K562 (cell line): ENCODE data around the gene HIP1R. TPM values are rescaled to one million over a fixed set of nuclear protein-coding genes. Genes with fewer than 3 reads are reported as not detected.

Source experiments
- ATAC-seq: fragments of 200-7000 bp; cut with Tn5 transposase; 3 replicates; pipeline ENCODE4 v1.9.1; 2020; ENCODE audit warnings: moderate library complexity
- BruUV-seq: library from RNA; stranded (reverse); fragments of 400-500 nt; replicated peaks from 2 replicates; lab custom pipeline; 2021; lab: Mats Ljungman, UMichigan
- CTCF ChIA-PET: fragments of 300-600 bp; formaldehyde crosslinking; extraction: SDS; loops from one replicate; lab custom pipeline; 2021; ENCODE audit warnings: low intra/inter-chr PET ratio; lab: Yijun Ruan, JAX
- POLR2A ChIA-PET: fragments of 300-600, 350-650 bp; sonication (Branson Sonifier 250); formaldehyde crosslinking; extraction: SDS; loops from one replicate; lab custom pipeline; 2021; ENCODE audit warnings: antibody characterized with exemption, inconsistent platforms; lab: Yijun Ruan, JAX
- DNase-seq, 4 experiments: peaks; one replicate each; pipeline versions ENCODE4 v3.0.0 to v3.0.0-alpha.2; 2011 to 2018; ENCODE audit warnings: low spot score in 3 of 4, mixed read lengths in 3 of 4; ENCODE audit errors: extremely low read depth in 1 of 4
- FAIRE-seq: peaks from 2 replicates; lab custom pipeline; 2011; peaks lifted over from hg19 to GRCh38; lab: Jason Lieb, UNC
- H2AFZ ChIP-seq: 2 replicates; pipeline ENCODE4 v1.6.0; 2011; ENCODE audit warnings: low read depth, low read length, control low read depth, inconsistent platforms
- H3K27ac ChIP-seq: fragments of 200-600 bp; 3 replicates; pipeline ENCODE4 v1.8.0; 2011; ENCODE audit warnings: low read depth, mild to moderate bottlenecking, control low read depth, inconsistent platforms, low read length, moderate library complexity, mixed read lengths; ENCODE audit errors: extremely low read depth
- H3K27me3 ChIP-seq, 2 experiments: fragments of 300-600 bp in 1 of 2; 2 replicates in 1 of 2; 3 replicates in 1 of 2; pipeline versions ENCODE4 v1.6.0 to v1.8.0; 2011; ENCODE audit warnings: inconsistent platforms in 2 of 2, low read length in 2 of 2, mild to moderate bottlenecking in 1 of 2, mixed read lengths in 1 of 2, moderate library complexity in 1 of 2; ENCODE audit not compliant: control insufficient read depth in 2 of 2, insufficient read depth in 2 of 2
- H3K36me3 ChIP-seq: fragments of 300-600 bp; 3 replicates; pipeline ENCODE4 v1.8.0; 2011; ENCODE audit warnings: mild to moderate bottlenecking, low read length, inconsistent platforms; ENCODE audit not compliant: control insufficient read depth, insufficient read depth
- H3K4me1 ChIP-seq, 2 experiments: fragments of 200-600 bp in 1 of 2; replicated peaks in 1 of 2; 2 replicates in 1 of 2; 3 replicates in 1 of 2; pipeline versions ENCODE4 v1.5.1 to v1.8.0; 2011; ENCODE audit warnings: inconsistent platforms in 2 of 2, low read length in 2 of 2, mild to moderate bottlenecking in 1 of 2, mixed read lengths in 1 of 2, moderate library complexity in 1 of 2; ENCODE audit not compliant: control insufficient read depth in 2 of 2, insufficient read depth in 2 of 2
- H3K4me2 ChIP-seq: 2 replicates; pipeline ENCODE4 v1.6.1; 2011; ENCODE audit warnings: low read length, control low read depth, inconsistent platforms, mixed read lengths; ENCODE audit not compliant: insufficient read depth
- H3K4me3 ChIP-seq: fragments of 200-600 bp; sonication (generic), shearing (Covaris generic); 2 replicates; pipeline ENCODE4 v1.5.1; 2016; ENCODE audit warnings: control low read depth, inconsistent platforms
- H3K79me2 ChIP-seq: fragments of 200-600 bp; 3 replicates; pipeline ENCODE4 v1.8.0; 2011; ENCODE audit warnings: low read length, inconsistent platforms; ENCODE audit not compliant: control insufficient read depth, insufficient read depth
- H3K9ac ChIP-seq, 2 experiments: 2 replicates each; pipeline versions ENCODE4 v1.6.0 to v1.6.1; 2011; ENCODE audit warnings: low read depth in 2 of 2, low read length in 2 of 2, control low read depth in 1 of 2, inconsistent platforms in 1 of 2, mild to moderate bottlenecking in 1 of 2, mixed read lengths in 1 of 2; ENCODE audit not compliant: insufficient read depth in 1 of 2
- H3K9me1 ChIP-seq: one replicate; pipeline ENCODE4 v1.6.0; 2011; ENCODE audit warnings: inconsistent platforms, mild to moderate bottlenecking, low read length, moderate library complexity; ENCODE audit not compliant: control insufficient read depth, insufficient read depth
- H3K9me3 ChIP-seq: replicated peaks from 2 replicates; pipeline ENCODE4 v1.5.1; 2011; ENCODE audit warnings: low read depth, low read length, inconsistent platforms; ENCODE audit not compliant: control insufficient read depth, insufficient read depth
- H4K20me1 ChIP-seq: replicated peaks from 2 replicates; pipeline ENCODE4 v1.6.1; 2011; ENCODE audit warnings: low read length, inconsistent platforms, mixed read lengths; ENCODE audit not compliant: control insufficient read depth, insufficient read depth
- ADNP ChIP-seq: fragments of 200-800 bp; sonication (Bioruptor generic); IDR thresholded peaks from 2 replicates; pipeline ENCODE4 v1.6.1; 2016; ENCODE audit warnings: missing genetic modification characterization, missing compliant biosample characterization
- CEBPG ChIP-seq, 3 experiments: fragments of 200-800 bp in 1 of 3; sonication (Bioruptor generic) in 1 of 3; sonication (generic) in 1 of 3; formaldehyde crosslinking in 1 of 3; IDR thresholded peaks in 2 of 3; conservative IDR thresholded peaks in 1 of 3; 2 replicates each; pipeline versions ENCODE4 v1.6.1 to v1.8.0; 2016 to 2022; ENCODE audit warnings: missing compliant biosample characterization in 2 of 3, missing genetic modification characterization in 2 of 3, mild to moderate bottlenecking in 1 of 3, missing genetic modification reagents in 1 of 3
- IRF2 ChIP-seq: sonication (generic); formaldehyde crosslinking; IDR thresholded peaks from 2 replicates; pipeline ENCODE4 v1.8.1; 2022; ENCODE audit warnings: mild to moderate bottlenecking, missing genetic modification reagents
- NR2C1 ChIP-seq, 2 experiments: fragments of 450-650 bp; IDR thresholded peaks; 2 replicates each; pipeline ENCODE4 v1.6.1; 2017; ENCODE audit warnings: mild to moderate bottlenecking in 2 of 2, antibody characterized with exemption in 1 of 2, inconsistent platforms in 1 of 2, missing compliant biosample characterization in 1 of 2, missing genetic modification characterization in 1 of 2
- PPARD ChIP-seq: fragments of 250-450 bp; sonication (Bioruptor Pico); IDR thresholded peaks from 2 replicates; pipeline ENCODE4 v1.8.0; 2022; ENCODE audit warnings: inconsistent platforms, mild to moderate bottlenecking, moderate library complexity
- RBM15 ChIP-seq: fragments of 200-400 bp; formaldehyde crosslinking; IDR thresholded peaks from 2 replicates; pipeline ENCODE4 v1.6.1; 2018; ENCODE audit warnings: mild to moderate bottlenecking, low read length, moderate library complexity; ENCODE audit not compliant: insufficient read depth
- SLC30A9 ChIP-seq: fragments of 250-450 bp; sonication (Bioruptor Pico); IDR thresholded peaks from 2 replicates; pipeline ENCODE4 v1.8.0; 2022; ENCODE audit warnings: mild to moderate bottlenecking, moderate library complexity
- SMAD2 ChIP-seq: fragments of 150-350 bp; IDR thresholded peaks from 2 replicates; pipeline ENCODE4 v1.6.1; 2014; ENCODE audit warnings: low read depth, mild to moderate bottlenecking, low read length
- TSC22D4 ChIP-seq: fragments of 450-650 bp; IDR thresholded peaks from 2 replicates; pipeline ENCODE4 v1.6.1; 2016; ENCODE audit warnings: missing genetic modification characterization, missing biosample characterization, control low read depth
- ZNF347 ChIP-seq: fragments of 450-650 bp; formaldehyde crosslinking; IDR thresholded peaks from 2 replicates; pipeline ENCODE4 v1.4.0; 2020; ENCODE audit warnings: low read depth, mild to moderate bottlenecking, moderate library complexity
- ZNF668 ChIP-seq: fragments of 250-450 bp; sonication (Bioruptor Pico); IDR thresholded peaks from 2 replicates; pipeline ENCODE4 v1.8.0; 2022; ENCODE audit warnings: mild to moderate bottlenecking, inconsistent platforms
- WGBS: fragments of 100-300 bp; shearing (Covaris generic); methylation state at CpG from one replicate; pipeline ENCODE4 v1.1.6; 2016; ENCODE audit warnings: low coverage, mixed read lengths; ENCODE audit not compliant: insufficient coverage; ENCODE audit errors: missing lambda C conversion rate; 5-methylcytosine and 5-hydroxymethylcytosine counted together
- in situ Hi-C: fragments of 300-500 bp; cut with MboI; formaldehyde crosslinking; loops from 4 replicates; pipeline ENCODE4 v1.15.0; 2018; ENCODE audit warnings: inconsistent platforms, mixed read lengths
- intact Hi-C: fragments of 100-400 bp; cut with micrococcal nuclease; formaldehyde crosslinking; loops from 2 replicates; pipeline ENCODE4 v1.14.2; 2022
- polyA plus RNA-seq, 8 experiments: library from polyadenylated mRNA; depleted of rRNA in 4 of 8; stranded (reverse) in 5 of 8; unstranded in 3 of 8; fragments of >200 nt; fragmentation: Nextera tagmentation in 2 of 8; fragmentation: Illumina TruSeq in 1 of 8; extraction: Ambion mirVana in 2 of 8; extraction: Trizol in 1 of 8; gene quantifications; 2 replicates each; pipeline versions ENCODE4 v1.2.1 to v1.2.3, GENCODE V29; 2011 to 2014; ENCODE audit warnings: inconsistent platforms in 1 of 8, missing spikeins in 1 of 8
- total RNA-seq, 7 experiments: library from RNA; depleted of rRNA in 6 of 7; stranded (reverse); fragments of >200 nt in 6 of 7; fragmentation: Illumina TruSeq in 2 of 7; extraction: Trizol in 2 of 7; gene quantifications; 2 replicates each; pipeline versions ENCODE4 v1.2.1 to v1.2.3, GENCODE V29; 2011 to 2021; ENCODE audit warnings: low replicate concordance in 1 of 7
- TF ChIP-seq, protein P1 (sequence below): IDR thresholded peaks from 2 replicates; pipeline ENCODE4 v1.6.1; 2012; ENCODE audit warnings: low read depth, low read length, improper control_type of control experiment, borderline replicate concordance
- TF ChIP-seq, protein P2 (sequence below): fragments of 450-650 bp; IDR thresholded peaks from 2 replicates; pipeline ENCODE4 v1.6.1; 2016; ENCODE audit warnings: missing biosample characterization, missing genetic modification characterization
- TF ChIP-seq, protein P3 (sequence below), 2 experiments: fragments of 450-650 bp in 1 of 2; sonication (generic) in 1 of 2; formaldehyde crosslinking in 1 of 2; IDR thresholded peaks in 1 of 2; conservative IDR thresholded peaks in 1 of 2; 2 replicates each; pipeline versions ENCODE4 v1.6.1 to v1.8.1; 2016 to 2023; ENCODE audit warnings: mild to moderate bottlenecking in 2 of 2, moderate library complexity in 2 of 2, inconsistent platforms in 1 of 2, missing genetic modification reagents in 1 of 2

Gene HIP1R
- total and polyA plus RNA-seq, 9 of the 15 experiments (the other 6 are each of a cell fraction or from before 2014, with no cell fraction given): 0.15 to 31.0 (median 14.2) TPM

DNA sequence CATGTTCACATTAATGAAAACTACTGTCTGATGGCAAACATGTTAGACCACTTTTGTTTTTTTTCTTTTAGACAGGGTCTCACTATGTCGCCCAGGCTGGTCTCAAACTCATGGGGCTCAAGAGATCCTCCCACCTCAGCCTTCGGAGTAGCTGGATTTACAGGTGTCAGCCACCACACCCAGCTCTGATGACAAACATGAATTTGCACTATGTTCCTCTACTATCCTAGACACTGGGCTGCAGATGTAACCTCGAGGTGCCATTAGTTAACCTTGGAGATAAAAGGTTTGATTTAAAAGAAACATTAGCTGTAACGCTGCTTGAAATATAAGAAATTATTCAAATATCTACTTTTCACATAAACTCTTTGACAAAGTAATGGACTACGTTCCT, 52.6 kb downstream of the HIP1R start (continued):
- TF ChIP-seq, protein P1, sequence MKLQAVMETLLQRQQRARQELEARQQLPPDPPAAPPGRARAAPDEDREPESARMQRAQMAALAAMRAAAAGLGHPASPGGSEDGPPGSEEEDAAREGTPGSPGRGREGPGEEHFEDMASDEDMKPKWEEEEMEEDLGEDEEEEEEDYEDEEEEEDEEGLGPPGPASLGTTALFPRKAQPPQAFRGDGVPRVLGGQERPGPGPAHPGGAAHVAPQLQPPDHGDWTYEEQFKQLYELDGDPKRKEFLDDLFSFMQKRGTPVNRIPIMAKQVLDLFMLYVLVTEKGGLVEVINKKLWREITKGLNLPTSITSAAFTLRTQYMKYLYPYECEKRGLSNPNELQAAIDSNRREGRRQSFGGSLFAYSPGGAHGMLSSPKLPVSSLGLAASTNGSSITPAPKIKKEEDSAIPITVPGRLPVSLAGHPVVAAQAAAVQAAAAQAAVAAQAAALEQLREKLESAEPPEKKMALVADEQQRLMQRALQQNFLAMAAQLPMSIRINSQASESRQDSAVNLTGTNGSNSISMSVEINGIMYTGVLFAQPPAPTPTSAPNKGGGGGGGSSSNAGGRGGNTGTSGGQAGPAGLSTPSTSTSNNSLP: 0 out of 2 replicates have a peak, but pooled peaks have one; percentile 11
- TF ChIP-seq TSC22D4: no peak
- TF ChIP-seq, protein P2, sequence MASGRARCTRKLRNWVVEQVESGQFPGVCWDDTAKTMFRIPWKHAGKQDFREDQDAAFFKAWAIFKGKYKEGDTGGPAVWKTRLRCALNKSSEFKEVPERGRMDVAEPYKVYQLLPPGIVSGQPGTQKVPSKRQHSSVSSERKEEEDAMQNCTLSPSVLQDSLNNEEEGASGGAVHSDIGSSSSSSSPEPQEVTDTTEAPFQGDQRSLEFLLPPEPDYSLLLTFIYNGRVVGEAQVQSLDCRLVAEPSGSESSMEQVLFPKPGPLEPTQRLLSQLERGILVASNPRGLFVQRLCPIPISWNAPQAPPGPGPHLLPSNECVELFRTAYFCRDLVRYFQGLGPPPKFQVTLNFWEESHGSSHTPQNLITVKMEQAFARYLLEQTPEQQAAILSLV (tag): no peak
- TF ChIP-seq ZNF347: no peak

DNA sequence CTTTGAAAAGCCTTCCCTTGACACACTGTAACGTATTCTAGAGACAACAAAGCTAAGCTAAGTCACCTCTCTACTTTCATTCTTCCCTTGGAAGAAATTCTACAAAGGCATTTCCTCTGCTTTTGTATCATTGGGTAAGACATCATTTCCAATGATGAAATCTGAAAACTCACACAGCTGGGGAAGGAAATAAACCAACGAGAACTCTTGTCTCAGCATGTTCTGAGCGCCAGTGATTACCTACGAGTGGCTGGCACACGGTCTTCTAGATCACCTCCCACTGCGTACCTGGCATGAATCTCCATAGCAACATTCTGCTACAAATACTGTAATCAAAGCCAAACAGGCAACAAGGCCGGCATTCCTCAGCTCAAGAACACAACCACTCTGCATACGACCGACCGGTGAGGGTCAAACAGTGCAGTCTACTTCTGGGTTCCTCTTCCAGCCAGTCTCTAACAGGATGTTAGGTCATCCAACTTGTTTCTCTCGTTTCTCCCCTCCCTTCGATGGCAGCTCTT, 53.0 kb downstream of the HIP1R start:
- Histone ChIP-seq H3K27ac (peak overlapping the region; percentile 79), H3K9me3 (no peaks in the 10 kb centered on the region), H3K9me1 (no peaks in the 10 kb centered on the region), H3K9ac (peak overlapping the region; percentile 40 to 65; a peak in 3 of 4 replicates), H3K4me2 (peak overlapping the region; percentile 69), H3K36me3 (peaks cover 12% of the 10 kb centered on the region; the same call in 1 of the 3 replicates), H4K20me1 (peaks cover 47% of the 10 kb centered on the region), H2AFZ (no peak overlapping the region), H3K79me2 (peaks cover 96% of the 10 kb centered on the region), H3K4me3 (peak overlapping the region; percentile 14; the same call in 1 of the 2 replicates), H3K4me1 (peaks cover 41 to 76% of the 10 kb centered on the region in 2 experiments), H3K27me3 (no peaks in the 10 kb centered on the region)
- 15% methylated on average over 12 of the region's 12 CpGs for WGBS
- in situ Hi-C loops (no loop called here), intact Hi-C loops (loop anchor here (10.0 kb wide), 1 partner anchor 347 kb away; the partner anchor contains the start of genes MPHOSPH9 and MTRFR)
- ATAC-seq: peak; percentile 68
- peak; percentile 75 for FAIRE-seq
- ChIA-PET POLR2A (interaction anchor here (0.9 to 1.4 kb wide), 6 partner anchors 8 to 349 kb away, joined by 3 to 8 read pairs (median 4); partner anchors contain the start of genes MPHOSPH9 and MTRFR), CTCF (no interaction called here)
- peak in 2 of 4 experiments; percentile 45 to 60 for DNase-seq
- BruUV-seq: no TSS peak
- TF ChIP-seq ZNF668 (CRISPR knock-in tag) (no peak), ADNP (tag) (no peak), SLC30A9 (CRISPR knock-in tag) (no peak), CEBPG (CRISPR knock-in tag; IDR thresholded peaks at IDR 0.05) (no peak), CEBPG (tag; conservative IDR thresholded peaks at IDR 0.05 in 1 of 2, IDR thresholded peaks at IDR 0.05 in 1 of 2) (peak in 1 of 2 experiments; percentile 69; a peak in 2 of 4 replicates), IRF2 (no peak), NR2C1 (IDR thresholded peaks at IDR 0.05) (peak; percentile 22; the same call in 1 of the 2 replicates), NR2C1 (tag; IDR thresholded peaks at IDR 0.05) (peak; percentile 12; the same call in 1 of the 2 replicates), RBM15 (no peak), PPARD (CRISPR knock-in tag) (no peak), SMAD2 (no peak)
- TF ChIP-seq, protein P3, sequence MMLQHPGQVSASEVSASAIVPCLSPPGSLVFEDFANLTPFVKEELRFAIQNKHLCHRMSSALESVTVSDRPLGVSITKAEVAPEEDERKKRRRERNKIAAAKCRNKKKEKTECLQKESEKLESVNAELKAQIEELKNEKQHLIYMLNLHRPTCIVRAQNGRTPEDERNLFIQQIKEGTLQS (IDR thresholded peaks at IDR 0.05): peak; percentile 37
- TF ChIP-seq, protein P3 (CRISPR knock-in tag; conservative IDR thresholded peaks at IDR 0.05): no peak
